Thyroid gland (tissue), 4 donors: Measurements from ENCODE around the gene SORCS2.

ENCODE experiments used
- CTCF ChIP-seq, 6 experiments: fragments of 200-600 bp in 3 of 6; fragments of 450-650 bp in 3 of 6; sonication (generic) in 3 of 6; IDR thresholded peaks; one replicate each; pipeline ENCODE4 v1.5.1; 2016 to 2019; ENCODE audit warnings: antibody characterized with exemption in 6 of 6, mild to moderate bottlenecking in 2 of 6, inconsistent platforms in 1 of 6, moderate library complexity in 1 of 6
- POLR2A ChIP-seq, 2 donors: fragments of 450-650 bp; IDR thresholded peaks; one replicate each; pipeline ENCODE4 v1.6.1; 2017; ENCODE audit warnings: antibody characterized with exemption in 2 of 2, mild to moderate bottlenecking in 2 of 2, moderate library complexity in 1 of 2

DNA sequence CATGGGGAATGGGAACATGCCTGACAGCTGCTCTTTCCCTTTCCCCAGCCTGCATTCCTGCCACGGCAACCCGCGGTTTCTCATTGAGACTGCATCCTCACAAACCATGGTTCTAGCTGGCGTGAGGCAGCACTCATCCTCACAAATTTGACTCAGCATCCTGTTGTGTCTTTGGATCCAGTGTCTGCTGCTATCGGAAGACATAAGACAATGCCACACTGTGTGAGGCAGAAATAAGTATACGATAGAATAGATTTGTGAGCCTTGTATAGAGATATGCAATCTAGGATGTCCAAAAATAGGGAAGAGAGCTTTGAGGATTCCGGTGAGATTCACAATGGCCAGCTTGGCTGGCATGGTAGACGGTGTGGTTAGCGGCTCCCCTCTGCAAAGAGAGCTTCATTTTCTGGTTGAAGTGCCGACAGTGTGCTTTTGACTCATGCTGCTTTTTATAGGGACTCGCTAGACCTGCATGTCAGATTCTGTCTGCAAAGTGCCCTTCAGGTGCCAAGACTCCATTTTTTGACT is 403.7 kb downstream of the SORCS2 start:
- TF ChIP-seq CTCF (IDR thresholded peaks at IDR 0.05) = no peak
- TF ChIP-seq POLR2A (IDR thresholded peaks at IDR 0.05) = no peak
